HepG2 (cell line): ENCODE measurements around the gene KIRREL2. TPM values are rescaled to one million over a fixed set of nuclear protein-coding genes. Genes with fewer than 3 reads are reported as not detected.
A peak's percentile ranks its signal among the peaks of the same experiment; 100 is the strongest.

ENCODE experiments used
- HDAC6 ChIP-seq: fragments of 200-600 bp; sonication (generic); IDR thresholded peaks from 2 replicates; pipeline ENCODE4 v1.7.0; 2017; ENCODE audit warnings: mild to moderate bottlenecking, antibody characterized with exemption, low read length, low read depth
- JUND ChIP-seq: sonication (generic); formaldehyde crosslinking; IDR thresholded peaks from 2 replicates; pipeline ENCODE4 v1.8.0; 2022; ENCODE audit warnings: mild to moderate bottlenecking, missing genetic modification reagents
- KAT2B ChIP-seq: fragments of 150-350 bp; IDR thresholded peaks from 2 replicates; pipeline ENCODE4 v1.6.1; 2014; ENCODE audit warnings: low read depth, low read length, borderline replicate concordance
- KLF11 ChIP-seq: IDR thresholded peaks from 2 replicates; pipeline ENCODE4 v1.6.1; 2016; ENCODE audit warnings: missing compliant biosample characterization
- MED13 ChIP-seq: sonication (generic); formaldehyde crosslinking; IDR thresholded peaks from 2 replicates; pipeline ENCODE4 v1.5.0; 2020; ENCODE audit warnings: missing genetic modification reagents
- NRL ChIP-seq: sonication (generic); formaldehyde crosslinking; IDR thresholded peaks from 2 replicates; pipeline ENCODE4 v1.5.0; 2020; ENCODE audit warnings: missing genetic modification reagents, mild to moderate bottlenecking, moderate library complexity, borderline replicate concordance
- ONECUT2 ChIP-seq: sonication (generic); formaldehyde crosslinking; IDR thresholded peaks from 2 replicates; pipeline ENCODE4 v1.4.0; 2020; ENCODE audit warnings: missing genetic modification reagents
- PHF8 ChIP-seq: sonication (generic); formaldehyde crosslinking; IDR thresholded peaks from 2 replicates; pipeline ENCODE4 v1.5.0; 2020; ENCODE audit warnings: missing genetic modification reagents
- PLRG1 ChIP-seq: fragments of 450-650 bp; conservative IDR thresholded peaks from 2 replicates; pipeline ENCODE4 v1.6.1; 2016
- RBFOX2 ChIP-seq: fragments of 200-400 bp; formaldehyde crosslinking; IDR thresholded peaks from 2 replicates; pipeline ENCODE4 v1.6.1; 2017; ENCODE audit warnings: low read depth, mild to moderate bottlenecking, low read length
- RXRB ChIP-seq: IDR thresholded peaks from 2 replicates; pipeline ENCODE4 v1.6.1; 2016; ENCODE audit warnings: borderline replicate concordance, missing genetic modification reagents, missing compliant biosample characterization
- SAP130 ChIP-seq: IDR thresholded peaks from 2 replicates; pipeline ENCODE4 v1.6.1; 2016; ENCODE audit warnings: low read depth
- ZFAT ChIP-seq: sonication (generic); formaldehyde crosslinking; conservative IDR thresholded peaks from 2 replicates; pipeline ENCODE4 v1.8.1; 2023; ENCODE audit warnings: missing genetic modification reagents, inconsistent platforms
- ZNF10 ChIP-seq: sonication (generic); formaldehyde crosslinking; IDR thresholded peaks from 2 replicates; pipeline ENCODE4 v1.4.0; 2020; ENCODE audit warnings: mild to moderate bottlenecking, low read depth, missing genetic modification reagents, borderline replicate concordance
- ZNF138 ChIP-seq: sonication (generic); formaldehyde crosslinking; IDR thresholded peaks from 2 replicates; pipeline ENCODE4 v1.5.0; 2020; ENCODE audit warnings: mild to moderate bottlenecking, low read depth, missing genetic modification reagents
- ZNF556 ChIP-seq: sonication (generic); formaldehyde crosslinking; IDR thresholded peaks from 2 replicates; pipeline ENCODE4 v1.4.0; 2020; ENCODE audit warnings: mild to moderate bottlenecking, missing genetic modification reagents, borderline replicate concordance
- ZNF557 ChIP-seq: sonication (generic); formaldehyde crosslinking; IDR thresholded peaks from 2 replicates; pipeline ENCODE4 v1.4.0; 2020; ENCODE audit warnings: missing genetic modification reagents
- ZNF768 ChIP-seq: sonication (generic); formaldehyde crosslinking; IDR thresholded peaks from 2 replicates; pipeline ENCODE4 v1.4.0; 2020; ENCODE audit warnings: missing genetic modification reagents
- ZSCAN29 ChIP-seq: sonication (generic); formaldehyde crosslinking; conservative IDR thresholded peaks from 2 replicates; pipeline ENCODE4 v1.4.0; 2020; ENCODE audit warnings: mild to moderate bottlenecking, missing genetic modification reagents
- ZSCAN30 ChIP-seq: sonication (generic); formaldehyde crosslinking; IDR thresholded peaks from 2 replicates; pipeline ENCODE4 v1.5.0; 2020; ENCODE audit warnings: mild to moderate bottlenecking, missing genetic modification reagents
- polyA plus RNA-seq, 8 experiments: library from polyadenylated mRNA; depleted of rRNA in 3 of 8; stranded (reverse) in 7 of 8; unstranded in 1 of 8; fragments of >200 nt; fragmentation: Illumina TruSeq in 4 of 8; extraction: Trizol in 4 of 8; gene quantifications; 2 replicates each; pipeline versions ENCODE4 v1.2.1 to v1.2.3, GENCODE V29; 2011 to 2016; ENCODE audit warnings: low read depth in 4 of 8, missing spikeins in 1 of 8, mixed read lengths in 1 of 8; ENCODE audit not compliant: insufficient read depth in 1 of 8
- total RNA-seq, 5 experiments: library from RNA; depleted of rRNA; stranded (reverse); fragments of >200 nt; fragmentation: Illumina TruSeq; extraction: Trizol; gene quantifications; 2 replicates each; pipeline ENCODE4 v1.2.3, GENCODE V29; 2016; ENCODE audit warnings: low read depth in 1 of 5
- TF ChIP-seq, protein P1 (sequence below): sonication (generic); formaldehyde crosslinking; IDR thresholded peaks from 2 replicates; pipeline ENCODE4 v1.9.0; 2021; ENCODE audit warnings: missing genetic modification reagents, borderline replicate concordance
- TF ChIP-seq, protein P2 (sequence below): IDR thresholded peaks from 2 replicates; pipeline ENCODE4 v1.6.1; 2016; ENCODE audit warnings: low read depth, missing genetic modification reagents, missing compliant biosample characterization
- TF ChIP-seq, protein P3 (sequence below): sonication (generic); formaldehyde crosslinking; IDR thresholded peaks from 2 replicates; pipeline ENCODE4 v1.9.0; 2022; ENCODE audit warnings: missing genetic modification reagents, mild to moderate bottlenecking, borderline replicate concordance

Gene KIRREL2
- total and polyA plus RNA-seq, 2 of the 13 experiments (the other 11 are each of a cell fraction or from before 2014, with no cell fraction given): 0.18 to 2.4 TPM

DNA sequence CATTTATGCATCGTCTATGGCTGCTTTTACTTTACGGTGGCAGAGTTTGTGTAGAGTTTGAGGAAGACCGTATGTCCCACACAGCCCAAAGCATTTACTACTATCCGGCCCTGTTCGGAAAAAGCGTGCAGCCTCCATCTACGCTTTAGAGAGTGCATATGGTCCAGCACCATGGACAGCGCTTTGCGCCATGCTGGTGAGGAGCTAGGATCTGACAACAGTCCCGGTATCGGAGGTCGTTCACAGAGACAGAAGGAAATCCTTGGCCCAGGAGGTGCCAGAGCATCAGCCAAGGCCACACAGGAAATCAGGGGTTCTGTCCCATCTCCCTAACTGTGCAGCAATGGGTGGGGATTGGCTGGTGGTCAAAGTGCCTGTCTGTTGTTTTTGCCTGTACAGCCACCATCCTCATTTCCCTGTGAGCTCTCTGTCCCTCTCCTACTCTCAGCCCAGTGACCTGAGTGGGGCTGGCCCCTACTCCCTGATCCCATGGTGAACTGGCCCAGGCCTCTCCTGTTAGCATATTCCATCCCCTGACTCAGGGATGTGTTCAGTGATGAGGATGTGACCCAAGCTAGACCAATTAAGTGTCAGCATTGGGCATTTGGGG is 27.9 kb upstream of the KIRREL2 start (continued):
- TF ChIP-seq, protein P1, sequence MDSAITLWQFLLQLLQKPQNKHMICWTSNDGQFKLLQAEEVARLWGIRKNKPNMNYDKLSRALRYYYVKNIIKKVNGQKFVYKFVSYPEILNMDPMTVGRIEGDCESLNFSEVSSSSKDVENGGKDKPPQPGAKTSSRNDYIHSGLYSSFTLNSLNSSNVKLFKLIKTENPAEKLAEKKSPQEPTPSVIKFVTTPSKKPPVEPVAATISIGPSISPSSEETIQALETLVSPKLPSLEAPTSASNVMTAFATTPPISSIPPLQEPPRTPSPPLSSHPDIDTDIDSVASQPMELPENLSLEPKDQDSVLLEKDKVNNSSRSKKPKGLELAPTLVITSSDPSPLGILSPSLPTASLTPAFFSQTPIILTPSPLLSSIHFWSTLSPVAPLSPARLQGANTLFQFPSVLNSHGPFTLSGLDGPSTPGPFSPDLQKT: no peak; the same call in 1 of the 2 replicates
- no peak for TF ChIP-seq KAT2B
- TF ChIP-seq SAP130: peak; percentile 96
- TF ChIP-seq RBFOX2: no peak
- no peak for TF ChIP-seq ZSCAN29
- TF ChIP-seq MED13: 0 out of 2 replicates have a peak, but pooled peaks have one; percentile 60
- no peak for TF ChIP-seq HDAC6
- TF ChIP-seq ZFAT (CRISPR knock-in tag): no peak
- peak; percentile 91 for TF ChIP-seq ZNF138 (CRISPR knock-in tag)
- 0 out of 2 replicates have a peak, but pooled peaks have one; percentile 37 for TF ChIP-seq ONECUT2 (CRISPR knock-in tag)
- TF ChIP-seq ZNF10 (CRISPR knock-in tag): no peak
- TF ChIP-seq, protein P2, sequence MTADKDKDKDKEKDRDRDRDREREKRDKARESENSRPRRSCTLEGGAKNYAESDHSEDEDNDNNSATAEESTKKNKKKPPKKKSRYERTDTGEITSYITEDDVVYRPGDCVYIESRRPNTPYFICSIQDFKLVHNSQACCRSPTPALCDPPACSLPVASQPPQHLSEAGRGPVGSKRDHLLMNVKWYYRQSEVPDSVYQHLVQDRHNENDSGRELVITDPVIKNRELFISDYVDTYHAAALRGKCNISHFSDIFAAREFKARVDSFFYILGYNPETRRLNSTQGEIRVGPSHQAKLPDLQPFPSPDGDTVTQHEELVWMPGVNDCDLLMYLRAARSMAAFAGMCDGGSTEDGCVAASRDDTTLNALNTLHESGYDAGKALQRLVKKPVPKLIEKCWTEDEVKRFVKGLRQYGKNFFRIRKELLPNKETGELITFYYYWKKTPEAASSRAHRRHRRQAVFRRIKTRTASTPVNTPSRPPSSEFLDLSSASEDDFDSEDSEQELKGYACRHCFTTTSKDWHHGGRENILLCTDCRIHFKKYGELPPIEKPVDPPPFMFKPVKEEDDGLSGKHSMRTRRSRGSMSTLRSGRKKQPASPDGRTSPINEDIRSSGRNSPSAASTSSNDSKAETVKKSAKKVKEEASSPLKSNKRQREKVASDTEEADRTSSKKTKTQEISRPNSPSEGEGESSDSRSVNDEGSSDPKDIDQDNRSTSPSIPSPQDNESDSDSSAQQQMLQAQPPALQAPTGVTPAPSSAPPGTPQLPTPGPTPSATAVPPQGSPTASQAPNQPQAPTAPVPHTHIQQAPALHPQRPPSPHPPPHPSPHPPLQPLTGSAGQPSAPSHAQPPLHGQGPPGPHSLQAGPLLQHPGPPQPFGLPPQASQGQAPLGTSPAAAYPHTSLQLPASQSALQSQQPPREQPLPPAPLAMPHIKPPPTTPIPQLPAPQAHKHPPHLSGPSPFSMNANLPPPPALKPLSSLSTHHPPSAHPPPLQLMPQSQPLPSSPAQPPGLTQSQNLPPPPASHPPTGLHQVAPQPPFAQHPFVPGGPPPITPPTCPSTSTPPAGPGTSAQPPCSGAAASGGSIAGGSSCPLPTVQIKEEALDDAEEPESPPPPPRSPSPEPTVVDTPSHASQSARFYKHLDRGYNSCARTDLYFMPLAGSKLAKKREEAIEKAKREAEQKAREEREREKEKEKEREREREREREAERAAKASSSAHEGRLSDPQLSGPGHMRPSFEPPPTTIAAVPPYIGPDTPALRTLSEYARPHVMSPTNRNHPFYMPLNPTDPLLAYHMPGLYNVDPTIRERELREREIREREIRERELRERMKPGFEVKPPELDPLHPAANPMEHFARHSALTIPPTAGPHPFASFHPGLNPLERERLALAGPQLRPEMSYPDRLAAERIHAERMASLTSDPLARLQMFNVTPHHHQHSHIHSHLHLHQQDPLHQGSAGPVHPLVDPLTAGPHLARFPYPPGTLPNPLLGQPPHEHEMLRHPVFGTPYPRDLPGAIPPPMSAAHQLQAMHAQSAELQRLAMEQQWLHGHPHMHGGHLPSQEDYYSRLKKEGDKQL (CRISPR knock-in tag): peak; percentile 60; the same call in 1 of the 2 replicates
- TF ChIP-seq KLF11 (CRISPR knock-in tag): peak; percentile 99
- TF ChIP-seq ZNF557 (CRISPR knock-in tag): peak; percentile 95
- TF ChIP-seq PHF8 (CRISPR knock-in tag): no peak
- TF ChIP-seq PLRG1: no peak
- TF ChIP-seq ZSCAN30 (CRISPR knock-in tag): peak; percentile 88; the same call in 1 of the 2 replicates
- peak; percentile 73 for TF ChIP-seq NRL
- peak; percentile 47; the same call in 1 of the 2 replicates for TF ChIP-seq ZNF556 (CRISPR knock-in tag)
- TF ChIP-seq RXRB (CRISPR knock-in tag): peak; percentile 77
- TF ChIP-seq ZNF768 (CRISPR knock-in tag): no peak
- TF ChIP-seq, protein P3, sequence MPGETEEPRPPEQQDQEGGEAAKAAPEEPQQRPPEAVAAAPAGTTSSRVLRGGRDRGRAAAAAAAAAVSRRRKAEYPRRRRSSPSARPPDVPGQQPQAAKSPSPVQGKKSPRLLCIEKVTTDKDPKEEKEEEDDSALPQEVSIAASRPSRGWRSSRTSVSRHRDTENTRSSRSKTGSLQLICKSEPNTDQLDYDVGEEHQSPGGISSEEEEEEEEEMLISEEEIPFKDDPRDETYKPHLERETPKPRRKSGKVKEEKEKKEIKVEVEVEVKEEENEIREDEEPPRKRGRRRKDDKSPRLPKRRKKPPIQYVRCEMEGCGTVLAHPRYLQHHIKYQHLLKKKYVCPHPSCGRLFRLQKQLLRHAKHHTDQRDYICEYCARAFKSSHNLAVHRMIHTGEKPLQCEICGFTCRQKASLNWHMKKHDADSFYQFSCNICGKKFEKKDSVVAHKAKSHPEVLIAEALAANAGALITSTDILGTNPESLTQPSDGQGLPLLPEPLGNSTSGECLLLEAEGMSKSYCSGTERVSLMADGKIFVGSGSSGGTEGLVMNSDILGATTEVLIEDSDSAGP: peak; percentile 70
- peak; percentile 64; the same call in 1 of the 2 replicates for TF ChIP-seq JUND
